Stimulated activated CD8-positive, alpha-beta memory T cell treated with anti-CD3 and anti-CD28 coated beads, Interleukin-4, amount 100 ng/mL, for 24 hours (primary cell): Measurements from ENCODE around the gene DAZ3.
"Not testable (repeated sequence)": the region's sequence is repeated elsewhere in the genome, so short reads cannot be mapped to it uniquely, and the experiment has no call there.

Source experiments
- DNase-seq: peaks from one replicate; pipeline ENCODE4 v3.0.0-alpha.2; 2020; ENCODE audit warnings: low read depth

Gene DAZ3

GRCh38 chrY:24813293-24813692 is at the start of gene DAZ3:
DAZ3 (minus strand) TSS chrY:24813393; CDS start chrY:24813185, 208 bp downstream.
- not testable (repeated sequence) for DNase-seq

- DNase-seq: not testable (repeated sequence)
Observed at GRCh38 chrY:24833619-24834018, 20.4 kb upstream of the DAZ3 start, which contains the start of gene DAZ4. DAZ4 (plus strand) TSS chrY:24833919; CDS start chrY:24834127, 208 bp downstream.

- not testable (repeated sequence) for DNase-seq
Observed at GRCh38 chrY:24825069-24825468, 11.9 kb upstream of the DAZ3 start.

GRCh38 chrY:24824184-24824879 is 11.1 kb upstream of the DAZ3 start:
- not testable (repeated sequence) for DNase-seq

GRCh38 chrY:24821836-24822235 is 8.6 kb upstream of the DAZ3 start:
- DNase-seq: not testable (repeated sequence)
